Testis (tissue), 3 donors: ENCODE measurements around the gene MXRA8. TPM values are rescaled to one million over a fixed set of nuclear protein-coding genes. Genes with fewer than 3 reads are reported as not detected.

Experiments
- DNase-seq: peaks from one replicate; pipeline ENCODE4 v3.0.0-alpha.2; 2019
- H3K27ac ChIP-seq, 2 donors: fragments of 200-600 bp; sonication (generic); one replicate each; pipeline ENCODE4 v1.5.1; 2019
- H3K27me3 ChIP-seq: fragments of 200-600 bp; sonication (generic); one replicate; pipeline ENCODE4 v1.5.1; 2019
- H3K36me3 ChIP-seq: fragments of 200-600 bp; sonication (generic); one replicate; pipeline ENCODE4 v1.5.1; 2017; ENCODE audit warnings: low read depth; ENCODE audit errors: missing control alignments
- H3K4me1 ChIP-seq: fragments of 200-600 bp; sonication (generic); one replicate; pipeline ENCODE4 v1.5.1; 2019
- H3K4me3 ChIP-seq, 2 donors: fragments of 200-600 bp; sonication (generic); one replicate each; pipeline ENCODE4 v1.5.1; 2017 to 2019
- H3K9me3 ChIP-seq: fragments of 200-600 bp; sonication (generic); one replicate; pipeline ENCODE4 v1.5.1; 2017
- POLR2A ChIP-seq: fragments of 450-650 bp; IDR thresholded peaks from one replicate; pipeline ENCODE4 v1.6.1; 2017; ENCODE audit warnings: antibody characterized with exemption, mild to moderate bottlenecking, moderate library complexity
- WGBS, 2 donors: methylation state at CpG; one replicate each; pipeline ENCODE4 v1.1.5; 2018; 5-methylcytosine and 5-hydroxymethylcytosine counted together
- intact Hi-C: fragments of 100-400 bp; cut with DNase I; formaldehyde crosslinking; loops from one replicate; pipeline ENCODE4 v1.15.1; 2023; ENCODE audit warnings: low total_unique reads
- polyA plus RNA-seq: library from polyadenylated mRNA; stranded (reverse); fragments of 350-450 nt; fragmentation: Illumina TruSeq; extraction: RNeasy Lipid Tissue Mini Kit (QIAGEN cat#74804); gene quantifications from one replicate; pipeline ENCODE4 v1.2.3, GENCODE V29; 2014; ENCODE audit warnings: low read depth, low replicate concordance; ENCODE audit not compliant: insufficient read depth
- total RNA-seq, 2 donors: library from RNA; depleted of rRNA; stranded (reverse); fragments of >200 nt; gene quantifications; one replicate each; pipeline ENCODE4 v1.2.3, GENCODE V29; 2016
- TF ChIP-seq, protein P1 (sequence below), 3 experiments: fragments of 450-650 bp in 2 of 3; fragments of 200-600 bp in 1 of 3; sonication (generic) in 1 of 3; IDR thresholded peaks; one replicate each; pipeline ENCODE4 v1.5.1; 2016 to 2019; ENCODE audit warnings: antibody characterized with exemption in 3 of 3, mild to moderate bottlenecking in 2 of 3, moderate library complexity in 1 of 3

The MXRA8 gene
- total and polyA plus RNA-seq, 3 donors from 2014 or later: 60.2 to 102 (median 63.3) TPM

DNA sequence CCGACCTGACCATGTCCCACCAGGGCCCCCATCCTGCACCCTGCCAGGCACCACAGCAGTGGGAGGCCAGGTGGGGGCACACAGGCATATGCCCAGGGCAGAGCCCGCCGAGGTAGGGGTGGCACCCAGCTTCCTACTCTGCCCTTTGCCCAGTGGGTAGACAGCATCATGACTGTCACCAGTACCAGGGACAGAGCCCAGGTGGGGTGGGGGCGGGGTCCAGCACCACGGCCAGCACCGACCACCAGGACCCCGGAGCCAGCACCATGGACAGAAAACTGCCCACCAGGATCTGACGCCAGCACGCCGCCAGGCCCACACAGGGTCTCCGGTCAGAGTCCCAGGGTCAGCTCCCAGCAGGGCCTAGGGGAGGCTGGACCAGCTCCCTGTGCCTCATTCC is 23.5 kb downstream of the MXRA8 start:
- H3K4me1 ChIP-seq: peaks cover 8% of the 10 kb centered on the region
- H3K27ac ChIP-seq: no peak overlapping the region
- H3K27me3 ChIP-seq: no peaks in the 10 kb centered on the region
- no peak overlapping the region for H3K4me3 ChIP-seq
- 74 to 84% methylated on average over 7 to 8 of the region's 11 CpGs for WGBS, 2 donors
- intact Hi-C loops: no loop called here
- no peak for TF ChIP-seq POLR2A
- TF ChIP-seq, protein P1, sequence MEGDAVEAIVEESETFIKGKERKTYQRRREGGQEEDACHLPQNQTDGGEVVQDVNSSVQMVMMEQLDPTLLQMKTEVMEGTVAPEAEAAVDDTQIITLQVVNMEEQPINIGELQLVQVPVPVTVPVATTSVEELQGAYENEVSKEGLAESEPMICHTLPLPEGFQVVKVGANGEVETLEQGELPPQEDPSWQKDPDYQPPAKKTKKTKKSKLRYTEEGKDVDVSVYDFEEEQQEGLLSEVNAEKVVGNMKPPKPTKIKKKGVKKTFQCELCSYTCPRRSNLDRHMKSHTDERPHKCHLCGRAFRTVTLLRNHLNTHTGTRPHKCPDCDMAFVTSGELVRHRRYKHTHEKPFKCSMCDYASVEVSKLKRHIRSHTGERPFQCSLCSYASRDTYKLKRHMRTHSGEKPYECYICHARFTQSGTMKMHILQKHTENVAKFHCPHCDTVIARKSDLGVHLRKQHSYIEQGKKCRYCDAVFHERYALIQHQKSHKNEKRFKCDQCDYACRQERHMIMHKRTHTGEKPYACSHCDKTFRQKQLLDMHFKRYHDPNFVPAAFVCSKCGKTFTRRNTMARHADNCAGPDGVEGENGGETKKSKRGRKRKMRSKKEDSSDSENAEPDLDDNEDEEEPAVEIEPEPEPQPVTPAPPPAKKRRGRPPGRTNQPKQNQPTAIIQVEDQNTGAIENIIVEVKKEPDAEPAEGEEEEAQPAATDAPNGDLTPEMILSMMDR (IDR thresholded peaks at IDR 0.05): no peak
- H3K36me3 ChIP-seq: no peaks in the 10 kb centered on the region
- no peaks in the 10 kb centered on the region for H3K9me3 ChIP-seq
- DNase-seq: no peak

DNA sequence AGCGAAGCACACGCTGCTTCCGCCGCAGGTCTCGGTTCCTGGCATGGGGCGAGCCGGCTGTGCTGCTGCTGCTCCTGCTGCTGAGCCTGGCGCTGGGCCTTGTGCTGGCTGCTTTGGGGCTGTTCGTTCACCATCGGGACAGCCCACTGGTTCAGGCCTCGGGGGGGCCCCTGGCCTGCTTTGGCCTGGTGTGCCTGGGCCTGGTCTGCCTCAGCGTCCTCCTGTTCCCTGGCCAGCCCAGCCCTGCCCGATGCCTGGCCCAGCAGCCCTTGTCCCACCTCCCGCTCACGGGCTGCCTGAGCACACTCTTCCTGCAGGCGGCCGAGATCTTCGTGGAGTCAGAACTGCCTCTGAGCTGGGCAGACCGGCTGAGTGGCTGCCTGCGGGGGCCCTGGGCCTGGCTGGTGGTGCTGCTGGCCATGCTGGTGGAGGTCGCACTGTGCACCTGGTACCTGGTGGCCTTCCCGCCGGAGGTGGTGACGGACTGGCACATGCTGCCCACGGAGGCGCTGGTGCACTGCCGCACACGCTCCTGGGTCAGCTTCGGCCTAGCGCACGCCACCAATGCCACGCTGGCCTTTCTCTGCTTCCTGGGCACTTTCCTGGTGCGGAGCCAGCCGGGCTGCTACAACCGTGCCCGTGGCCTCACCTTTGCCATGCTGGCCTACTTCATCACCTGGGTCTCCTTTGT is 24.7 kb downstream of the MXRA8 start:
- intact Hi-C loops: no loop called here
- Histone ChIP-seq H3K4me3 (no peak overlapping the region), H3K9me3 (no peaks in the 10 kb centered on the region), H3K27me3 (no peaks in the 10 kb centered on the region), H3K36me3 (no peaks in the 10 kb centered on the region), H3K27ac (no peak overlapping the region), H3K4me1 (peaks cover 8% of the 10 kb centered on the region)
- peak; percentile 77 for DNase-seq
- 70 to 80% methylated on average over 21 to 36 of the region's 36 CpGs for WGBS, 2 donors
- TF ChIP-seq, protein P1 (IDR thresholded peaks at IDR 0.05): no peak
- no peak for TF ChIP-seq POLR2A

DNA sequence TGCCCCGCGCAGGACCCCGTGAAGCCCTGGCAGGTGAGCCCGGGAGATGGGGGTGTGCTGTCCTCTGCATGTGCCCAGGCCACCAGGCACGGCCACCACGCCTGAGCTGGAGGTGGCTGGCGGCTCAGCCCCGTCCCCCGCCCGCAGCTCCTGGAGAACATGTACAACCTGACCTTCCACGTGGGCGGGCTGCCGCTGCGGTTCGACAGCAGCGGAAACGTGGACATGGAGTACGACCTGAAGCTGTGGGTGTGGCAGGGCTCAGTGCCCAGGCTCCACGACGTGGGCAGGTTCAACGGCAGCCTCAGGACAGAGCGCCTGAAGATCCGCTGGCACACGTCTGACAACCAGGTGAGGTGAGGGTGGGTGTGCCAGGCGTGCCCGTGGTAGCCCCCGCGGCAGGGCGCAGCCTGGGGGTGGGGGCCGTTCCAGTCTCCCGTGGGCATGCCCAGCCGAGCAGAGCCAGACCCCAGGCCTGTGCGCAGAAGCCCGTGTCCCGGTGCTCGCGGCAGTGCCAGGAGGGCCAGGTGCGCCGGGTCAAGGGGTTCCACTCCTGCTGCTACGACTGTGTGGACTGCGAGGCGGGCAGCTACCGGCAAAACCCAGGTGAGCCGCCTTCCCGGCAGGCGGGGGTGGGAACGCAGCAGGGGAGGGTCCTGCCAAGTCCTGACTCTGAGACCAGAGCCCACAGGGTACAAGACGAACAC is 25.4 kb downstream of the MXRA8 start:
- H3K27ac ChIP-seq: no peak overlapping the region
- intact Hi-C loops: no loop called here
- H3K27me3 ChIP-seq: no peaks in the 10 kb centered on the region
- no peaks in the 10 kb centered on the region for H3K9me3 ChIP-seq
- peaks cover 8% of the 10 kb centered on the region for H3K4me1 ChIP-seq
- WGBS, 2 donors: 72 to 79% methylated on average over 14 to 48 of the region's 48 CpGs
- no peak for DNase-seq
- H3K4me3 ChIP-seq: no peak overlapping the region
- H3K36me3 ChIP-seq: no peaks in the 10 kb centered on the region
- TF ChIP-seq, protein P1 (IDR thresholded peaks at IDR 0.05): no peak
- TF ChIP-seq POLR2A: no peak

DNA sequence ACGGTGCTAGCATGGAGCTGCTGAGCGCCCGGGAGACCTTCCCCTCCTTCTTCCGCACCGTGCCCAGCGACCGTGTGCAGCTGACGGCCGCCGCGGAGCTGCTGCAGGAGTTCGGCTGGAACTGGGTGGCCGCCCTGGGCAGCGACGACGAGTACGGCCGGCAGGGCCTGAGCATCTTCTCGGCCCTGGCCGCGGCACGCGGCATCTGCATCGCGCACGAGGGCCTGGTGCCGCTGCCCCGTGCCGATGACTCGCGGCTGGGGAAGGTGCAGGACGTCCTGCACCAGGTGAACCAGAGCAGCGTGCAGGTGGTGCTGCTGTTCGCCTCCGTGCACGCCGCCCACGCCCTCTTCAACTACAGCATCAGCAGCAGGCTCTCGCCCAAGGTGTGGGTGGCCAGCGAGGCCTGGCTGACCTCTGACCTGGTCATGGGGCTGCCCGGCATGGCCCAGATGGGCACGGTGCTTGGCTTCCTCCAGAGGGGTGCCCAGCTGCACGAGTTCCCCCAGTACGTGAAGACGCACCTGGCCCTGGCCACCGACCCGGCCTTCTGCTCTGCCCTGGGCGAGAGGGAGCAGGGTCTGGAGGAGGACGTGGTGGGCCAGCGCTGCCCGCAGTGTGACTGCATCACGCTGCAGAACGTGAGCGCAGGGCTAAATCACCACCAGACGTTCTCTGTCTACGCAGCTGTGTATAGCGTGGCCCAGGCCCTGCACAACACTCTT is 26.2 kb downstream of the MXRA8 start:
- H3K36me3 ChIP-seq: no peaks in the 10 kb centered on the region

More for the DNA sequence above, 26.2 kb downstream of the MXRA8 start:
- WGBS, 2 donors: 80 to 91% methylated on average over 4 to 57 of the region's 57 CpGs
- Histone ChIP-seq H3K9me3 (no peaks in the 10 kb centered on the region), H3K27me3 (no peaks in the 10 kb centered on the region), H3K4me3 (no peak overlapping the region), H3K4me1 (peaks cover 8% of the 10 kb centered on the region), H3K27ac (no peak overlapping the region)
- intact Hi-C loops: no loop called here
- TF ChIP-seq POLR2A: no peak
- TF ChIP-seq, protein P1 (IDR thresholded peaks at IDR 0.05): no peak
- DNase-seq: no peak
